HG02623 (cell line): Measurements from ENCODE around the gene UNC5B.

Experiments
- ATAC-seq: cut with Tn5 transposase; IDR thresholded peaks from one replicate; pipeline ENCODE4 v1.9.1; 2021; ENCODE audit warnings: moderate library complexity; ENCODE audit not compliant: unreplicated experiment

The UNC5B gene

GRCh38 chr10:71237843-71238623 is 25.7 kb downstream of the UNC5B start:
- no peak for ATAC-seq

GRCh38 chr10:71238626-71239025 is 26.3 kb downstream of the UNC5B start:
- no peak for ATAC-seq

GRCh38 chr10:71239131-71239915 is 27.0 kb downstream of the UNC5B start:
- ATAC-seq = no peak

GRCh38 chr10:71239946-71240795 is 27.8 kb downstream of the UNC5B start:
- ATAC-seq = no peak

GRCh38 chr10:71241114-71241829 is 28.9 kb downstream of the UNC5B start:
- ATAC-seq = no peak

GRCh38 chr10:71241830-71242621 is 29.7 kb downstream of the UNC5B start:
- no peak for ATAC-seq

GRCh38 chr10:71242622-71243009 is 30.2 kb downstream of the UNC5B start:
- ATAC-seq = no peak

- no peak for ATAC-seq
Observed at GRCh38 chr10:71243756-71244395, 31.5 kb downstream of the UNC5B start.

GRCh38 chr10:71244431-71245419 is 32.4 kb downstream of the UNC5B start:
- ATAC-seq = no peak

GRCh38 chr10:71245420-71246325 is 33.3 kb downstream of the UNC5B start:
- ATAC-seq = no peak

GRCh38 chr10:71246591-71247413 is 34.4 kb downstream of the UNC5B start:
- no peak for ATAC-seq

GRCh38 chr10:71247414-71247705 is 35.0 kb downstream of the UNC5B start:
- no peak for ATAC-seq

GRCh38 chr10:71247804-71248203 is 35.4 kb downstream of the UNC5B start:
- no peak for ATAC-seq

- ATAC-seq = no peak
Observed at GRCh38 chr10:71248210-71248609, 35.8 kb downstream of the UNC5B start.

GRCh38 chr10:71249996-71250395 is 37.6 kb downstream of the UNC5B start:
- no peak for ATAC-seq

GRCh38 chr10:71250405-71250804 is 38.0 kb downstream of the UNC5B start:
- ATAC-seq = no peak

GRCh38 chr10:71250842-71251241 is 38.5 kb downstream of the UNC5B start:
- no peak for ATAC-seq
